ENCODE results near the gene CRTAC1.

Gene CRTAC1

DNA sequence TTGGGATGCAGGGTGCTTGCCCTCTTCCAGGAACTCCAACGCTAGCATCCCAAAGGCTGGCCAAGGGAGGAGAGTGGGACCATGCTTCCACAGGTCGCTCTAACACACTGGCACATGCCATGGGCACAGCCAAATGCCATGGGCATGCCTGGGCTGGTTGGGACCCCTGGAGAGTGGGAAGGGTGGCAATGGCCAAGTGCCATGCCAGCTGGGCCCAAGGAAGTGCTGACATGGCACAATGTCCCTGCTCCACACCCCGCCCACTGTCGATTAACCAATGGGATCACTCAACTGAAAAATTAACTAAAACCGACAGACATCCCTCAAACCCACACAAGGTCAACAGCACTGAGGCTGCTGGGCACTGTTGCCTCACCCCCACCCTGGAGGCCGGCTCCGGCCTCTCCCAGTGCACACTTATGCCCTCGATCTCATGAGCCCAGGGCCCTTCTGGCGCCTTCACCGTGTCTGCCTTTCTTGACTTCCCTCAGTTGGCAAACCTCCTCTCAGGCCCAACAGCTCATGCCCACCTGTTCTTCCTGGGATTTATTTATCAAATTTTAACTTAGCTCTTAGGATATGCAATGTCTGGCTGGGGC, 97.4 kb downstream of the CRTAC1 start:
- in situ Hi-C loops (cut with HindIII; ENCODE audit: low sequenced_read_pairs): no loop called here
- no peak for DNase-seq (ENCODE audit: low read depth)
- TF ChIP-seq, protein P1, sequence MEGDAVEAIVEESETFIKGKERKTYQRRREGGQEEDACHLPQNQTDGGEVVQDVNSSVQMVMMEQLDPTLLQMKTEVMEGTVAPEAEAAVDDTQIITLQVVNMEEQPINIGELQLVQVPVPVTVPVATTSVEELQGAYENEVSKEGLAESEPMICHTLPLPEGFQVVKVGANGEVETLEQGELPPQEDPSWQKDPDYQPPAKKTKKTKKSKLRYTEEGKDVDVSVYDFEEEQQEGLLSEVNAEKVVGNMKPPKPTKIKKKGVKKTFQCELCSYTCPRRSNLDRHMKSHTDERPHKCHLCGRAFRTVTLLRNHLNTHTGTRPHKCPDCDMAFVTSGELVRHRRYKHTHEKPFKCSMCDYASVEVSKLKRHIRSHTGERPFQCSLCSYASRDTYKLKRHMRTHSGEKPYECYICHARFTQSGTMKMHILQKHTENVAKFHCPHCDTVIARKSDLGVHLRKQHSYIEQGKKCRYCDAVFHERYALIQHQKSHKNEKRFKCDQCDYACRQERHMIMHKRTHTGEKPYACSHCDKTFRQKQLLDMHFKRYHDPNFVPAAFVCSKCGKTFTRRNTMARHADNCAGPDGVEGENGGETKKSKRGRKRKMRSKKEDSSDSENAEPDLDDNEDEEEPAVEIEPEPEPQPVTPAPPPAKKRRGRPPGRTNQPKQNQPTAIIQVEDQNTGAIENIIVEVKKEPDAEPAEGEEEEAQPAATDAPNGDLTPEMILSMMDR (IDR thresholded peaks at IDR 0.05; ENCODE audit: low read depth, low read length, missing control alignments): no peak
- no peak overlapping the region for H3K4me3 ChIP-seq (ENCODE audit: low read depth, low read length)

DNA sequence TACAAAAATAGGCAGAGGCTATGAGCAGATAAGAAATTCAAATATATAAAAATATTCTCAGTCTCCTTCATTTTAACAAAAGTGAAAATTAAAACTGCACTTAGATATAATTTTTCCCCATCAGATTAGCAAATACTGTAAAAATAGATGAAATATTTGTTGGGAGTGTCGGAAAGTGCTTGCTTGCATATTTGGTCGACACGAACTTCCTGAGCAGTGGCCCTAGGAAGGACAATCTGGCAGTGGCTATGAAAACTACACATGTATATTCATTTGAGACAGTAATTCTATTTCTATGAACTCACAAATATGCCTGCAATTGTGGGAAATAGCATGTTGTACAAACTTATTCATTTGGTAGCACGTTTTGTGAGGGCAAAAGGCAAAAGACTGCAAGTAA, 99.4 kb downstream of the CRTAC1 start:
- no peak overlapping the region for H3K4me3 ChIP-seq (ENCODE audit: low read depth, low read length)
- in situ Hi-C loops (cut with HindIII; ENCODE audit: low sequenced_read_pairs): no loop called here
- no peak for DNase-seq (ENCODE audit: low read depth)
- TF ChIP-seq, protein P1 (IDR thresholded peaks at IDR 0.05; ENCODE audit: low read depth, low read length, missing control alignments): no peak

DNA sequence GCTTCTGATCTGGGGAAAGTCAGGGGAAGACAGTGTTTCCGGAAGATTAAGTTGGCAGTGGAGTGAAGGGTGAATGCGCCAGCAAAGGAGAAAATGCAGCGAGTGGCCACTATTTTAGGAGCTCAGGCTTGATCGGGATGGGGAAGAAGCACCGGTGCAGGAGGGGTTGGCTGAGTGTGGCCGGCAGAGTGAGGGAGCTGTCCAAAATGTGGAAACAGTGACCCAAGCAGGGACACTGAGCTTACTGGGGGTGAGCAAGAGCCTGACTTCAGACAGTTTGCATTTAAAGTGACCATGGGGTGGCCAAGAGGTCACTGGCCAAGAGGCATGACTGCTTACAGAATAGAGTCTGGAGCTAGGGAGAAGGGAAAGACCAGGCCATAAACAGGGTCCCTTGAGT, 101.5 kb downstream of the CRTAC1 start:
- H3K4me3 ChIP-seq (ENCODE audit: low read depth, low read length): no peak overlapping the region
- in situ Hi-C loops (cut with HindIII; ENCODE audit: low sequenced_read_pairs): no loop called here
- no peak for DNase-seq (ENCODE audit: low read depth)
- TF ChIP-seq, protein P1 (IDR thresholded peaks at IDR 0.05; ENCODE audit: low read depth, low read length, missing control alignments): no peak

DNA sequence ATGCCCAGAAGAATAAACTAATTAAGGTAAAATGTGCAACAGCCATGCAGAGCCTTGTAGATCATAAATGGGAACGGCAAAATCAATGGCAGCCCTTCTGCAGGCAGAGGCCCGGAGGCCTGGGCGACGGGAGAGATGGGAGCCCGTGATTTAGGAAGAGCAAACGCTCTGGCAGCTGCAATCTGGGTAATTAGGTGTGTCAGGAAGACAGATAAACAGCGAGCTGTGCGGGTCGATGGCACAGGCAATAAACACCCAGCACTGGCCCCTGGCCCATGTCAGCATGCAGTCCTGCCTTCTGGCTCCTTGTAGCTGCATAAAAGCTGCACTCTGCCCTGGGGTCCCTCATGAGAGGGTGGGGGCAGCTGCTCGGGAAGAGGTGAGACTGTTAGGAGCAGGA, 102.8 kb downstream of the CRTAC1 start:
- TF ChIP-seq, protein P1 (IDR thresholded peaks at IDR 0.05; ENCODE audit: low read depth, low read length, missing control alignments): no peak
- DNase-seq (ENCODE audit: low read depth): no peak
- in situ Hi-C loops (cut with HindIII; ENCODE audit: low sequenced_read_pairs): no loop called here
- H3K4me3 ChIP-seq (ENCODE audit: low read depth, low read length): no peak overlapping the region

DNA sequence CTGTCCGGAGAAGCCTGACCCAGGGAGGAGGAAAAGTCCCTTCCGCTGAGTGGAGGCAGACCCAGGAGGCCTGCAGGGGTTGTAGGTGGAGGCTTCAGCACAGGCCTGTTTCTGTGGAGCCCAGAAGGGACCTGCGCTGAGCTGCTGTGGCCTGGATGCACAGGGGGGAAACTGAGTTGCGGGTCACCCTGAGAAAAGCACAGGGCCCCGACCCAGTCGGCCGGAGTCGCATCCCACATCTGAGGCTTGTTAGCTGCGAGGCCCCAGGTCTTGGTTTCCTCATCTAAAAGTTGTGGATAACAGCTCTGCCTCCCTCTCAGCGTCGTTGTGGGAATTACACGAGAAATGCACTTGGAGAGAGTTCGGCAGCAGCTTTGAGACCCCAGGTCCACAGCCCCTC, 104.4 kb downstream of the CRTAC1 start:
- DNase-seq (ENCODE audit: low read depth): no peak
- H3K4me3 ChIP-seq (ENCODE audit: low read depth, low read length): no peak overlapping the region
- TF ChIP-seq, protein P1 (IDR thresholded peaks at IDR 0.05; ENCODE audit: low read depth, low read length, missing control alignments): no peak
- in situ Hi-C loops (cut with HindIII; ENCODE audit: low sequenced_read_pairs): no loop called here

DNA sequence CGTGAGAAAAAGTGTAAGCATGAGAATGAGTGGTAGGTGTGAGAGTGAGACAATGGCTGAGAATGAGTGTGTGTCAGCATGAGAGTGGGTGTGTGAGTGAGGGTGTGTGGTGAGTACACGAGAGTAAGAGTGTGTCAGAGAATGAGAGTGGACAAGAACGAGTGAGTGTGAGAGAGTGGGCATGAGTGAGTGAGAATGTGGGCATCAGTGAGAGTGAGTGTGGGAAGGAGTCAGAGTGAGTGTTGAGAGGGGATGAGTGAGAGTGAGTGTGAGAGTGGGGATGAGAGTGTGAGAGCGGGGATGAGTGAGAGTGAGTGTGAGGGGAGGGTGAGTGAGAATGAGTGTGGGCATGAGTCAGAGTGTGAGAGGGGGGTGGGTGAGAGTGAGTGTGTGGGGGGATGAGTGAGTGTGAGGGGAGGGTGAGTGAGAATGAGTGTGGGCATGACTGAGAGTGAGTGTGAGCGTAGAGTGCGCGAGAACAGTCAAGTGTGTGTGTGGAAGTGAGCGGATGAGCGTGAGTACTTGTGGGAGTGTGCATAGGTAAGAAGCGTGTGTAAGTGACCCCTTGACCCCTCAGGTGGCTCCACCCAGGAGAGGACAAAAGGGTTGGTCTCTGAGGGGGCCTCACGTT, 105.0 kb downstream of the CRTAC1 start:
- in situ Hi-C loops (cut with HindIII; ENCODE audit: low sequenced_read_pairs): no loop called here
- TF ChIP-seq, protein P1 (IDR thresholded peaks at IDR 0.05; ENCODE audit: low read depth, low read length, missing control alignments): no peak
- no peak for DNase-seq (ENCODE audit: low read depth)
- H3K4me3 ChIP-seq (ENCODE audit: low read depth, low read length): no peak overlapping the region
